GM18502 (cell line): Measurements from ENCODE around the gene SEC22A.

Experiments used
- ATAC-seq: cut with Tn5 transposase; IDR thresholded peaks from one replicate; pipeline ENCODE4 v1.9.1; 2021; ENCODE audit warnings: mild to moderate bottlenecking; ENCODE audit not compliant: unreplicated experiment, poor library complexity

Gene SEC22A, protein sequence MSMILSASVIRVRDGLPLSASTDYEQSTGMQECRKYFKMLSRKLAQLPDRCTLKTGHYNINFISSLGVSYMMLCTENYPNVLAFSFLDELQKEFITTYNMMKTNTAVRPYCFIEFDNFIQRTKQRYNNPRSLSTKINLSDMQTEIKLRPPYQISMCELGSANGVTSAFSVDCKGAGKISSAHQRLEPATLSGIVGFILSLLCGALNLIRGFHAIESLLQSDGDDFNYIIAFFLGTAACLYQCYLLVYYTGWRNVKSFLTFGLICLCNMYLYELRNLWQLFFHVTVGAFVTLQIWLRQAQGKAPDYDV

DNA sequence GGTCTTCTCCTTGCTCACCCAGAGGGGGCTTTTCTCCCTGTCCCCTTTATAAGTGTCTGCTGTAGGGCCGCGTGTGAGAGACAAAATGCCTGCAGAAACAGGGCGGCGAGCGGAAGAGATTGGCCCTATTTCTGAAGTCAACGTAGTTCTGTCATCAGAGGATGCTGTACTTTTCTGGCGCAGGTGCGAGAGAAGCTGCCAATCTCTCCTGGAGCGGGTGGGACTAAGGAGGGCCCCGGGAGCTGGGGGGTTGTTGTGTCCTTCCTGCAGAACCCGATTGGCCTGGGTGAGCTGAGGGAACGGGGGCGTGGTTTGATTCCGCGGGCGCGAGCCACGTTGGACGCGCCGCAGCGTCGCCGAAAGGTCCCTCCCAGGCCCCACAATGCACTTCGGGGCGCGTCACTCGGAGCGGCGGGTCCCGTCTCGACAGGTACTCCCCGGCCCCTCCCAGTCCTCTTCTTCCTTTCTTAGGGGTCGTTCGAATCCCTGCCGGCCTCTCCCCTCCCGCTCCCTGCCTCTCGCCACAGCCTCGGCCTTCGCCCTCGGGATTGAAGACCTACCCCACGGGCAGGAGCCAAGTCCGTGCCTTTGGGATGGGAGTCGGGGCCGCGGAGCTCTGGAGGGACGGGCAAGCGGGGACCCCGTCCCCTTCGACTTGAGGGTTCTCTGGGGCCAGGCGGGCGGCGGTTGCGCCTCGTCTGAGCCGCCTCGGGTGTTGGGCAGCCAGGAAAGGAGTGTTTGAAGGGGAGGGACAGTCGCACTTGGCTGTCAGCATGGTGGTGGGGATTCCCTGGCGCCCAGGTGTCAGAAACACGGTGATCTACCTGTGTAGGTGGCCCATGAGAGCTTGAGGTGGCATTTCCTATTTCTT is at the start of gene SEC22A:
SEC22A (plus strand) TSS at position 387 of the 871 bp plus-strand sequence. CDS start 7,275 bp downstream, outside the sequence.
- ATAC-seq = peak; percentile 98

DNA sequence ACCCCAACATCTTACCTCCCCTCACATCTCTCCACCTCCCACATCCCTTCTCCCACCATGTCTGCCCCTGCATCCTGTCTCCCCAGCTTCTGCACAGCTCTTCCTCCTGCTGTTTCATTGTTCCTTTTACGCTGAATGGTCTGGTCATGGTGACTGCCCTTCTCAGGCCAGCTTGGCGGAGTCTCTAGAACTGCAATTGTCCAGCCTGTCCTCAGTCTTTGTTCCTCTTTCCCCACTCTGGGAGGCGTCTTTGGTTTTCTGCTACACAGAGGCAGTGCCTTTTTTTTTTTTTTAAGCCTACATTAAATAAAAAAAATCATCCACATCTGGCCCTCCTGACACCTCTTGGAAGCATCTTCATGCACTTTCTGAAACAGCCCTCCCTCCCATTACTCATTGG is 49.1 kb upstream of the SEC22A start:
- ATAC-seq = no peak

DNA sequence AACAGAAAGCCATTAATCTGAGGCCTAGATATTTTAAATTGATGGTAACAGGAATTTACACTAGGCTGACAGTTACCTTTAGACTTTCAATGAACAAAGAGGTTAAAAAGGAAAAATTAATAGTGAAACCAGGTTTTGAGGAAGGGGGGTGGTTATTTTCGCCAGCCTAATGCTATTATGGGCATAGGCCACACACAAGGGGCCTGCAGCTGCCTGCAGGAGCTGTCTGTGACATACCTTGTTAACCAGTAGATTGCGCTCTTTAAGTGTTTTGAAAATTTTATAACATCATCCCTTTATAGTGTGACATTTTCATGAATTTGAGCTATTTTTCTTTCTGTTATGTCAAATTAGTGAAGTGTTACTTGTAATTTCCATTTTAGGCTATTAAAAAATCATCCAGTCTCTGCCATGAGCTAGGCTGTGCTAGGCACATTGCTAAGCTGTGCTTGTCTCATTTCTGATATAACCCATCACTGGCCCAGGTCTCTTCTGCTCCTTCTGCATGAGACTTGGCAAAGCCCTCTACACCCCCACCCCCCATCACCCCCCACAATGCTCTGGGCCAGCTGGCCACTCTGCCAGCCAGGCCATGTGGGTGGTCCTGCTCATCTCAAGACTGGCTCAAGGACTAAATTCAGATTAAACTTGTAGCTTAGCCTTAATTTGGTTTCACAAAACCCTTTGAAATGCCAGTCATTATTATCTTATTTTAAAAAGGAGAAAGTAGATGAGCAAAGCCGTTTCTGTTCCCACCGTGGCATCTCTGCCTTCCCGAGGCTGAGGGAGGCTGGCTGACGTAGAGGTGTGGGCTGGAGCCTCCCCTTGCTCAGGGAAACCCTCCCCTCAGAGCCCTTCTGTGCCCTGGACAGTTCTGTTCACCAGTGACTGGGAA is 48.4 kb upstream of the SEC22A start:
- no peak for ATAC-seq

DNA sequence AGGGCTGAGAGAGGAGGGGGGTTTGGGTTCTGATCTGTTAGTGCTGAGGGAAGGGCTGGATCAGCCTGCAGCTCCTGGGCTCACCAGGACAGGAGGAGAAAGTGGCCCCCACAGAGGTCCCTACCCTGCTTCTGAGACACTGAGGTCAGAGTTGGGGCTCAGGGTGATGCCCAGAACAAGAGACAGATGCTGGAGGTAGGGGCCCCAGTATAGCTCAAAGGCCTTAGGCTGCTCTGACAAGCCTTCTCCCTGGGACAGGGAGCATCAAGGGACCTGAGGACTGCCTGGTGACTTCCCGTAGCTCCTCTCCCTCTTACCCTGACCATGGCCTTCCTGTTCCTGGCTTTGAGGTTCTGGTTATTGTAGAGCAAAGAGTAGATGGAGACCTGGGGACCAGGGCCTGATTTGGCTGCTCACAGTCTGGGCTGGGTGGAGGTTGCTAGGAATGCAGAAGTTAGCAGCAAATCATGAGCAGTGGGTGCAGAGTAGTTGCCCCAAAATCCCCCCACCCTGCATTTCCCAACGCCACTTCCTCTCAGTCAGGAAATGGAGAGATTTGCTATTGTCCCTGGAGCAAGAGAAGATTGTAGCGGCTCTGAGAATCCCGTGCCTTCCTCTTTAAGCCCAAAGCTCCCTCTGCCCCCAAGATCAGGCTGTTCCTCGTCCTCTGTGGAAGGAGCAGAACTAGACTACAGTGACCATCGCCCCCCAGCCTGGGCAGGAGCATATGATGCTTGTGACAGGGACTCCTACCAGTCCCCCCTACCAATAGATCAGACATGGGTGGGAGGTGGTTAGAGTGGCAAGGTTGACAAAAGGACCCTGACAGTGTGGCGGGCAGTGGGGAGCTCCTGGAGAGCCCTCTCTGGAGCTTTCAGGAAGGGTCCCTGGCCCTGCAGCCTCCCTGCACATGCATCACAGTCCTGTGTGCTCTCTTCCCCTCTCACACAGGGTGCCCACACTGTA is 47.4 kb upstream of the SEC22A start:
- no peak for ATAC-seq

DNA sequence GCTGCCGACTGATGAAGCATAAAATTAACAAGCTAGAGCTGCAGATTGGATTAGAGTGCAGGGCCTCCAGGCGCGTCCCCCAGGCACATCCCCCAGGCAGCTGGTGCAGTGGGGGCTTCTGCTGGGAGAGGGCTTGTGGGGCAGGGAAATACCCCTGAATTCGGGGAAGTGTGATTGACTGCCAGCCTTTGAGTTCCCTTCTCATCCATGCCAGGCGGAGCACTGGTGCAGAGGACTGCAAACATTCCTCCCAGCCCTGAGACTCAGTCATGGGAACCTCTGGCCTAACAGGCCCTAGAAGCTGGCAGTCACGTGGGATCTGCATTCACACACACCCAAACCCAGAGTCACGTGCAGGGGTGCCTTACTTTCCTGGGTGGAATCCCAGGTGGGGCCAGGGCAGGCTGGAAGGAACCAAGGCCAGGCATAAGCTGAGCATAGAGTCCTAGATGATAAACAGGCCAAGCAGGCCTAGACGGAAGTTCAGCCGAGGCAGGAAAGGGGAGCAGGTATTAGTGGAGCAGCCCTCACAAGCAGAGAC is 46.2 kb upstream of the SEC22A start:
- no peak for ATAC-seq

DNA sequence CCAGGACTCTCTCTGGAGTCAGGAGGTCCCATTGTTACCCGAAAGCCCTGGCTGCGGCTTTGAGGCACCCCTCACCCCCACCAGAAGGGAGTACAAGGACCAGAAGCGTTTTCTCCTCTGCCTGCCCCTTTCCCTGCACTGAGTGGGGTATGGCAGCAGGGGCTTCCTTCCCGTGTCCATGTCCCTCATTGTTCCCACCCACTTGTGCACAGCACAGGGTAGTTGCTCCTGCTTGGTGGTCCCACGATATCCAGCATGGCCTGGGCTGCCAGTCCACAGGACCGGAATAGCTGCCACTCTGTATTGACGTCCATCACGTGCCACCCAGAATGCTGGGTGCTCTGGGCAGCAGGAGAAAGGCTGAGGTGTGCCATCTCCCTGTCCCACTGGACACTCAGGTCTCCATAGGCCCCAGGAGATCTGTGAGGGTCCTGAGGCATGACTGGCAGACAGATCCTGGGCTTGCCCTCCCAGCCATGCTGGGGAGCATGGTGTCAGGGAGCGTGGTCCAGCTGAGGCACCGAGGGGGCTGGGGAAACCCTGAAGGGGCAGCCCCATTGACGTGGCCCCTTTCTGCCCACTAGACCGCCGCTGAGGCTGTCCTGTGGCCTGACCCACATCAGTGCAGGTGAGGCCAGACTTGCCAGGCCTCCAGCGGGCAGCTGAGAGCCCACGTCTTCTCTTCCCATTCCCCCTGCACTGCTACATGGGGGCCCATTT is 45.3 kb upstream of the SEC22A start:
- no peak for ATAC-seq

DNA sequence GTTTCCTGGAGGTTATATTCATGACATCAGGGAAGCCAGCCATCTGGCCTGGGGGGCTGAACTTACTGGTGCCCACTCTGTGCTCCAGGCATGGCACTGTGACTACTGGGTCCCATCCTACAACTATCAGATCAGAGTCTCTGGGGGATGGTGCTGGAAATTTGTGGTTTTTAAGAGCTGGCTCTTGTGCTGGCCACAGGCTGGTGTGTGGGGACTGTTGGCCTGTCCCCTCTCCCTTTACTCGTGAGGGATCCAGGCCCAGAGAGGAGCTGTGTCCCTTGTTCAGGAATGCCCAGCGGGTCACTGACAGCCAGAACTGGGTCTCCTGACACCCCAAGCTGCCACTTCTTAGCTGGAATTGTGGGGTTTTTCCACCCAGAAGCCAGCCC is 44.5 kb upstream of the SEC22A start:
- no peak for ATAC-seq

DNA sequence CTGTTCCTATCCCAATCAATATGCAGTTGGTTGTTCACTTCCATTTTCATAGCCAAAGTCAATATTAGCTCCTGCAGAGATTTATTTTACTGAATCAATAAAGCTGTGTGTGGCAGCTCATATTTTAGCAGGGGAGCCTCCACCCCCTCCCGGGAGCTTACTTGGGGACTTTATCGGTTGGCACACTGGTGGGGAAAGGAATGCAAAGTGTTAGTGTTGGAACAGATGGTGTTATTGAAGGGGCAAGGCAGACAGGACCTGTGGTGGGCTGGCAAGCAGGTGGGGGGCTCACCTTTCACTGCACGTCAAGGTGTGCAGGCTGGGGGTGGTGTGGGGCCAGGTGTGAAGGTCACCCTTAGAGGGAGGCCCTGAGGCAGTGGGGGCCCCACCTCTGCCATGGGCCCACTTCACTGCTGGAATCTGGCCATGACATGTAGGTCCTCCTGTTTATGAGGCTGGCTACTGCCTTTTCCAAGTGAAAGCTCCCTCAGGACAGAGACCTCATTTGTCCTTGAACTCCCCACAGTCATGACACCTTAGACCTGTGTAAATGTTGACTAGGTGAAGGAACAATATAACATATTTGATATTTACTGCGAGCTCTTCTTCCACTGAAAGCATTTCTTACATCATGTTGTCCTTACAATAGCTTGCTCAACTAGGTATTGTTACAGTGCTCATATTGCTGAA is 44.0 kb upstream of the SEC22A start:
- ATAC-seq = no peak

DNA sequence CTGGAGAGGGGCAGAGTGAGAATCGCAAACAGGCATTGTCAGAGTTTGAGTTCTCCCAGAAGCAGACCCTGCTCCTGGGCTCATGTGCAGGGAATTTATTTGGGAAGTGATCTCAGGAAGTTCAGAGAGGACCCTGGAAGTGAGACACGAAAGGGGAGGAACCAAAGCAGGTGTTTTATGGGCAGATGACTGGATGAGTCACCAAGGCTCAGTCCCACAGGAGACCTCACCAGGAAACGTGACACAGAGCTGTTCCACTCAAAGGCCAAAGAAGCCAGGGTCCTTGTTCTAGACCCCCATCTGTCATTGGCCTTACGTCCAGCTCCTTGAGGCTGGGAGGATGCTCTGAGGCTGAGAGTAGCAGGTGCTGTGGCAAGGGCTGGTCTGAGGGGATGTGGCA is 43.4 kb upstream of the SEC22A start:
- no peak for ATAC-seq

DNA sequence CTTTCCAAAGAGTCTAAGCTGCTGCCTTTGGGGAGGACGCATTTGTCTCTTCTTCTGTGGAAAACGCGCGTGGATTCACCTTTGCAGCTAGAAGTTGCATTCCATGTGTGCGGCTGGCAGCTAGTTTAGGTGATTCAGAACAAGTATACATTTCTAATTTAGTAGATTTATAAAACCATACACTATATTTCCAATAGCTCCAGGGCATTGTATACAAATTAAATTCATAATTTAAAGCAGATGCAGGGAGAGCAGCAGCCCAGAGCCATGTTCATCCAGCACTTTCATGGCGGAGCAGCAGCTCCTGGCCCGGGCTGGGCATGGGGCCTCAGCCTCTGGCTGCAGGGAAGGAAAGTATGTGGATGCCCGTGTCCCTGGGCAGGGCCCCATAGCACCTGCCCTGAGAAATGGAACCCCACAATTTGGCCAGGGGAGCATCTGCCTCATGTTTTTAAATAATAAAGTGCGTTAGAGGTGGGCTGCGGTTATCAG is 42.8 kb upstream of the SEC22A start:
- ATAC-seq = no peak

DNA sequence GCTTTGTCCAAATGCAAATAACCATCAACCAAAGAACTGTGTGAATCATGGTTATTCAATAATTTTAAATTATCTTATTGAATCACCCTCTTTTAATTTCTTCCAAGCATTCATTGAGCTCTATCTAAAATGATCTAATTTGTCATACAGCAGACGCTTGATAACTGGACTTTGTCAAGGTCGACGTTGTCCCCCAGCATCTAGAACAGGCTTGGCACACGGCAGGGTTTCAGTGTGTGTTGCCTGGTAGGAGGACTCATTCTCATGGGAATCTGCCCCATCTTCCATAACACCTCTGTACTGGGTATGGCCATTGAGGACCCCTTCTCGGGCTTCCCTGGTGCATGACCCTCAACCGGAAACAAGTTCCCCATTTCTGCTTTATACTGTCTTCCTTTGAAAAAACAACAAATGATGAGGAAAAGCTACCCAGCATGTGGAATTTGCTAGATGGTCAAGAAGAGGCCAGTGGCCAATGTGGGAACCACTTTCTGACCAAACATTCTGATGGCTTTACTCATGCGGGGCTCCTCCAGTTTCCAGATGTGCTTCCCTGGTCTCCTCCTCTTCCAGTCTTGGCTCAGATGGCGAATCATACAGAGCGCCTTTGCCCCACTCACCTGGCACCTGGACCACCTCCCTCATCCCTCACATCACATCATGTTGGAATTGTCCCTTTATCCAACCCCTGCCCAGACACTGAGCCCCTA is 41.7 kb upstream of the SEC22A start:
- no peak for ATAC-seq

DNA sequence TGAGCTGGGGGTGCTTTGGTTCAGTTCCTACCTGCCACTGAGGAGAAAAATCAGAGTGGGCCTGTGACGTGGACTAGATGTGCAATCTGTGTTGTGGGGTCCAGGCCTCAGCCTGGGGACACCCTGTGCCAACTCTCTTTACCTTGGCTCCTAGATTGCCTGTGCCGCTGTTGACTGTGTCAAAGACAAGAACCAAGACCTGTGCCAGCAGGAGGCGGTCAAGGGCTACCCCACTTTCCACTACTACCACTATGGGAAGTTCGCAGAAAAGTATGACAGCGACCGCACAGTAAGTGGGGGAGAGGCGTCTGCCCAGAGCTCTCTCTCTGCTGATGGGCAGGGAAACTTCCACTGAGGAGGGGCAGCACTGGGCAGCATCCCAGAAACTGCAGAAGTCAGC is 40.6 kb upstream of the SEC22A start:
- ATAC-seq = no peak

DNA sequence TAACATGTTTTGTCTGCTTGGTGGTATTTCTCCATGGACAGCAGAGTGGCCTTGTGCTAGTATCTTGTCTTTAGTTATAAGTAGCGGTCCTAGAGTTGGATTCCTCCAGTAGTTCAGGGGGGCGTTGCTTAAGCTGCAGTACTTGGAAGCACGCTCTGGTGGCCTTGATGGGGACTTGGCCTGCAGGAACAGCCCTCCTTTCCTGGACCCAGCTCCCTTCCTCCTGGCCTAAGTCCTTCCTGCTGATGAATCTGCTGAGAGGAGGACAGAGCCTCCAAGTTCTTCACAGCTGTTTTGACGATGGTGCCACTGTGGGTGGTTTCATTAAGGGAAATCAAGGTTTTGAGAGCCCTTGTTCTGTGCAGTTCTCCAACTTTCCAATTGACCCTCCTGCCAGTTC is 38.6 kb upstream of the SEC22A start:
- ATAC-seq = no peak

DNA sequence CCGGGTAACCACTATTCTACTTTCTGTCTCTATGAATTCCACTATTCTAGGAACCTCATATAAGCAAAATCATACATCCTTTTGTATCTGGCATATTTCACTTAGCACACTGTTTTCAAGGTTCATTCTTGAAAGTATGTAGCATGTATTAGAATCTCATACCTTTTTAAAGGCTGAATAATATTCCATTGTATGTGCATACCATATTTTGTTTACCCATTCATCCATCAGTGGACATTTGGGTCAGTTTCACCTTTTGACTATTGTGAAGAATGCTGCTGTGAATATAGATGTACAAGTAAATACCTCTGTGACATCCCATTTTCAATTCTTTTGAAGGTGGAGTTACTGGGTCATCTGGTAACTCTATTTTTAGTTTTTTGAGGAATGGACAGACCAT is 36.6 kb upstream of the SEC22A start:
- no peak for ATAC-seq

DNA sequence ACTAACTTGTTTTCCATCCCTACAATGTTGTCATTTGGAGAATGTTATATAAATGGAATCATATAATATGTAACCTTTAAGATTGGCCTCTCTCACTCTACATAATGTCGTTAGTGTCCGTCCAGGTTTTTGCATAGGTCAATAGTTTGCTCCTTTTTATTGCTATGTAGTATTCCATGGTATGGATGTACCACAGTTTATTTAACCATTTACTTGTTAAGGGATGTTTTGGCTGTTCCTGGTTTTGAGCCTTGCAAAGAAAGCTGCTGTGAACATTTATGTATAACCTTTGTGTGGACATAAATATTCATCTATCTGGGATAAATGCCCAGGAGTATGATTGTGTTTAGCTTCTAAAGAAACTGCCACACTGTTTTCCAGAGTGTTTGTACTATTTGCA is 34.1 kb upstream of the SEC22A start:
- ATAC-seq = no peak

DNA sequence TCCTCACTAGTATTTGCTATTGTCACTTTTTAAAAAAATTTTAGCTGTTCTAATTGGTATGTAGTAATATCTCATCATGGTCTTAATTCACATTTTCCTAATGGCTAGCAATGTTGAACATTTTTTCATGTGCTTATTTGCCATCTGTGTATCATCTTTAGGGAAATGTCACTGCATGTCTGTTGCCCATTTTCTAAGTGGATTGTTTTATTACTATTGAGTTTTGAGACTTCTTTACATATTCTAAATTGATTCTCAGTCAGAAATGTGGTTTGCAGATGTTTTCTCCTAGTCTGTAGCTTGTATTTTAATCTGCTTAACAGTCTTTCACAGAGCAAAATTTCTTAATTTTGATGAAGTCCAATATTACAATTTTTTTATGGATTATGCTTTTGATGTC is 33.6 kb upstream of the SEC22A start:
- ATAC-seq = no peak

DNA sequence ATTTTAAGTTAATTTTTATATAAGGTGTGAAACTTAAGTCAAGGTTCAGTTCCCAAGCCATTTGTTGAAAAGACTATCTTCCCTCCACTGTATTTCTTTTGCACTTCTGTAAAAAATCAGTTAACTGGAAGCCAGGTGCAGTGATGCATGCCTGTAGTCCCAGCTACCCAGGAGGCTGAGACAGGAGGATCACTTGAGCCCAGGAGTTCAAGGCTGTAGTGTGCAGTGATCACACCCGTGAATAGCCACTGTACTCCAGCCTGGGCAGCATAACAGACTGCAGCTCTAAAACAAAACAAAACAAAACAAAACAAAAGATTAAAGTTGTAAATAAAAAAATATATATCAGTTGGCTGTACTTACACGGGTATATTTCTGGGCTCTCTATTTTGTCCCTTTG is 33.1 kb upstream of the SEC22A start:
- ATAC-seq = no peak
